Esophagus muscularis mucosa (tissue), 3 donors: ENCODE results near the gene WBP1L.

Source experiments
- CTCF ChIP-seq, 3 experiments: fragments of 200-600 bp in 2 of 3; fragments of 450-650 bp in 1 of 3; sonication (generic) in 2 of 3; IDR thresholded peaks; one replicate each; pipeline ENCODE4 v1.5.1; 2017 to 2019; ENCODE audit warnings: antibody characterized with exemption in 3 of 3, mild to moderate bottlenecking in 2 of 3, moderate library complexity in 1 of 3
- POLR2A ChIP-seq: fragments of 450-650 bp; IDR thresholded peaks from one replicate; pipeline ENCODE4 v1.6.1; 2017; ENCODE audit warnings: antibody characterized with exemption, moderate library complexity, mild to moderate bottlenecking, low read depth

GRCh38 chr10:102835007-102835482 is 91.3 kb downstream of the WBP1L start:
- TF ChIP-seq CTCF (IDR thresholded peaks at IDR 0.05) (peak; percentile 83 to 86 (median 85)), POLR2A (no peak)
